Vagina (tissue), 2 donors: ENCODE measurements around the gene ULBP2. TPM values are rescaled to one million over a fixed set of nuclear protein-coding genes. Genes with fewer than 3 reads are reported as not detected.

Source experiments
- DNase-seq, 2 donors: peaks; one replicate each; pipeline ENCODE4 v3.0.0-alpha.2; 2017; ENCODE audit errors: extremely low spot score in 2 of 2
- H3K27ac ChIP-seq: fragments of 200-600 bp; sonication (generic); one replicate; pipeline ENCODE4 v1.5.1; 2019
- H3K27me3 ChIP-seq: fragments of 200-600 bp; sonication (generic); one replicate; pipeline ENCODE4 v1.5.1; 2019
- H3K36me3 ChIP-seq, 2 donors: fragments of 200-600 bp; sonication (generic); one replicate each; pipeline ENCODE4 v1.5.1; 2017 to 2019
- H3K4me1 ChIP-seq: fragments of 200-600 bp; sonication (generic); one replicate; pipeline ENCODE4 v1.5.1; 2019
- H3K4me3 ChIP-seq, 2 donors: fragments of 200-600 bp; sonication (generic); 1 replicate in 1 of 2; 2 replicates in 1 of 2; pipeline ENCODE4 v1.5.1; 2016 to 2019
- H3K9me3 ChIP-seq: fragments of 200-600 bp; sonication (generic); one replicate; pipeline ENCODE4 v1.5.1; 2019
- POLR2A ChIP-seq, 2 donors: fragments of 450-650 bp; IDR thresholded peaks; one replicate each; pipeline ENCODE4 v1.6.1; 2017; ENCODE audit warnings: antibody characterized with exemption in 2 of 2, mild to moderate bottlenecking in 2 of 2, moderate library complexity in 2 of 2
- POLR2AphosphoS5 ChIP-seq, 2 donors: sonication (generic); formaldehyde crosslinking; IDR thresholded peaks; one replicate each; pipeline ENCODE4 v1.9.0; 2017; ENCODE audit warnings: antibody characterized with exemption in 2 of 2, mild to moderate bottlenecking in 2 of 2, low read depth in 1 of 2; ENCODE audit not compliant: insufficient read depth in 1 of 2
- intact Hi-C: fragments of 100-400 bp; cut with DNase I; formaldehyde crosslinking; loops from one replicate; pipeline ENCODE4 v1.15.1; 2023
- total RNA-seq: library from RNA; depleted of rRNA; stranded (reverse); fragments of >200 nt; gene quantifications from one replicate; pipeline ENCODE4 v1.2.3, GENCODE V29; 2016
- TF ChIP-seq, protein P1 (sequence below), 3 experiments: fragments of 450-650 bp in 2 of 3; fragments of 200-600 bp in 1 of 3; sonication (generic) in 1 of 3; IDR thresholded peaks; one replicate each; pipeline ENCODE4 v1.5.1; 2017 to 2019; ENCODE audit warnings: antibody characterized with exemption in 3 of 3, mild to moderate bottlenecking in 2 of 3, moderate library complexity in 2 of 3

ULBP2 gene
- total RNA-seq, 1 donor from 2014 or later: not detected

DNA sequence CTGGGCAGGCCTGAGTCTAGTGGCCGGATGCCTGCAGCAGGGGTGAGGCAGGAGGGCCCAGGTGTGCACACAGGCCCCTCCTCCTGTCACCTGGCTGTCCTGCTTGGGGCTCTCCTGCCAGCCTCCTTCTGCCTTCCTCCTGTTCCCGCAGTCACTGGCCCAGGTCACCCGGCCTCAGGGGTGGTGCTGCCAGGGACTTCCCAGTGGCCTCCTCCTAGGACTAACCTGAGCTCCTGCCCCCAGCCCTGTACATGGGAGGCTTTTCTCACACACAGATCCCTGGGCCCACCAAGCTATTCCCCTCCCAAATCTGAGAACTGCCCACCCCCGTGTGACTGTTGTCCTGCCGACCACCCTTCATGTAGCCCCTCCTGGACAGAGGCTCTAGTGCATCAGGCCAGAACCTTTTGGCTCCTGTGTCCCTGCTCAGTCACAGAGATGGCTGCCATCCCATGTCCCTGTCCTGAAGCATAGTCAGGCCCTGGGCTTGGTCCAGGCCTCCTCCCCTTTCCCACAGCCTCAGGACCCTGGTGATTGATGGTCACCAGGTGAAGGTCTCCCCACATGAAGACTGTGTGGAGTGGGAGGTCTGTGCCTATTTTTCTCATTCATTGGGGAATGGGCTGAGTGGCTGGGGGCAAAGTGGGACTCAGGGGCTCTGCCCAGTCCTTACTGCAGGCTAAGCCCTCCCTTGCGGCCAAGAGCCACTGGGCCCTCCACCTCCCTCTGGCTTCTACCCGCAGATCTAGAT is 20.8 kb downstream of the ULBP2 start:
- intact Hi-C loops: no loop called here
- Histone ChIP-seq H3K4me3 (peak overlapping the region; percentile 47 to 56), H3K36me3 (no peaks in the 10 kb centered on the region), H3K27ac (no peak overlapping the region), H3K9me3 (no peaks in the 10 kb centered on the region), H3K4me1 (peaks cover 28% of the 10 kb centered on the region), H3K27me3 (peaks cover 5% of the 10 kb centered on the region)
- peak; percentile 60 to 93 for DNase-seq
- no peak for TF ChIP-seq POLR2AphosphoS5 (IDR thresholded peaks at IDR 0.05; ENCODE audit: insufficient read depth in 1 of 2, low read depth in 1 of 2)
- no peak for TF ChIP-seq POLR2A (IDR thresholded peaks at IDR 0.05)
- TF ChIP-seq, protein P1, sequence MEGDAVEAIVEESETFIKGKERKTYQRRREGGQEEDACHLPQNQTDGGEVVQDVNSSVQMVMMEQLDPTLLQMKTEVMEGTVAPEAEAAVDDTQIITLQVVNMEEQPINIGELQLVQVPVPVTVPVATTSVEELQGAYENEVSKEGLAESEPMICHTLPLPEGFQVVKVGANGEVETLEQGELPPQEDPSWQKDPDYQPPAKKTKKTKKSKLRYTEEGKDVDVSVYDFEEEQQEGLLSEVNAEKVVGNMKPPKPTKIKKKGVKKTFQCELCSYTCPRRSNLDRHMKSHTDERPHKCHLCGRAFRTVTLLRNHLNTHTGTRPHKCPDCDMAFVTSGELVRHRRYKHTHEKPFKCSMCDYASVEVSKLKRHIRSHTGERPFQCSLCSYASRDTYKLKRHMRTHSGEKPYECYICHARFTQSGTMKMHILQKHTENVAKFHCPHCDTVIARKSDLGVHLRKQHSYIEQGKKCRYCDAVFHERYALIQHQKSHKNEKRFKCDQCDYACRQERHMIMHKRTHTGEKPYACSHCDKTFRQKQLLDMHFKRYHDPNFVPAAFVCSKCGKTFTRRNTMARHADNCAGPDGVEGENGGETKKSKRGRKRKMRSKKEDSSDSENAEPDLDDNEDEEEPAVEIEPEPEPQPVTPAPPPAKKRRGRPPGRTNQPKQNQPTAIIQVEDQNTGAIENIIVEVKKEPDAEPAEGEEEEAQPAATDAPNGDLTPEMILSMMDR (IDR thresholded peaks at IDR 0.05): no peak

DNA sequence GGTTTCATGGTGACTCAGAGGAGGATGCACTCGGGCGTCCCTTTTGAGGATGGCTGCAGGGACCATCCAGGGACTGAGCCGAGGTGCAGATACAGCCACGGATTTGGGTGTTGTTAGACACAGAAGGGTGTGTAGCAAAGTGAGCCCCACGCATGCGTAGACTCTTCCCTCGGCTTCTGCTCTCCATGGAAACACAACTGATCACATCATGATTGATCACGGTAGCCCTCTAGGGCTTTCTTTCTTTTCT is 21.3 kb downstream of the ULBP2 start:
- peak in 1 of 2 donors; percentile 84 for DNase-seq
- no peaks in the 10 kb centered on the region for H3K9me3 ChIP-seq
- peaks cover 5% of the 10 kb centered on the region for H3K27me3 ChIP-seq
- H3K27ac ChIP-seq: no peak overlapping the region
- peaks cover 28% of the 10 kb centered on the region for H3K4me1 ChIP-seq
- intact Hi-C loops: no loop called here
- H3K36me3 ChIP-seq: no peaks in the 10 kb centered on the region
- TF ChIP-seq, protein P1 (IDR thresholded peaks at IDR 0.05): no peak
- TF ChIP-seq POLR2A (IDR thresholded peaks at IDR 0.05) (no peak), POLR2AphosphoS5 (IDR thresholded peaks at IDR 0.05; ENCODE audit: insufficient read depth in 1 of 2, low read depth in 1 of 2) (no peak)
- H3K4me3 ChIP-seq: peak overlapping the region; percentile 47 to 56

DNA sequence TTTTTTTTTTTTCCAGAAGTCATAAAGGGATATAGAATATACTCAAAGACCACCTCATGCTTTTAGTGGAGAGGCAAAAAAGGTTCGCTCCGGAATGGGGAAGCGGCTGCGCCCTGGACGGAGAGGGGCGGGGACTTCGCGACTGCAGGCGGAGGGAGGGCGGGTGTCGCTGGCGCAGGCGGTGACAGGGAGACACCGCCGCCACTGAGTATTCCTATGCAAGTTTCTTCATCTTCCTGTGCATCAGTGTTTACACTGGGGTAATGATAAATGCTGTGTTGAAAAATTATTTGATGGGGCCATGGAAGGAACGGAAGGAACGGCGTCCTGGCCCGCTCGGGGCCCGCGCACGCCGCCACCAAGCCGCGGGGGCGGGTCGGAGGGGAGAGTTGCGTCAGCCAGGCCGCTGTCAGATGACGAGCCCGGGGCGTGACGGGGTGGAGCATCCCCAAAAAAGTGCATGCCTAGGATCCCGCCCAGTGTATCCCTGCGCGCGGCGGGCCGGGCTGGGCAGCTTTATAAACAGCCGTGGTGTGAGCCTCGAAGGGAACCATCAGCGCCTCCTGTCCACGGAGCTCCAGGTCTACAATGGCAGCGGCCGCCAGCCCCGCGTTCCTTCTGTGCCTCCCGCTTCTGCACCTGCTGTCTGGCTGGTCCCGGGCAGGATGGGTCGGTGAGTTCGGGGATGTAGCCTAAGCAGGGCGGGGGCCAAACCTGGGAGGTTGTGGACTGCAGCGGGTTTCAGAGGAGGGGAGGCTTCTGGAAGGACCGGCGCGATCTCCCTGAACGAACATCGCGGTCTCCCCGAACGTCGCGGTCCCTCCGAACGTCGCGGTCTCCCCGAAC is 21.9 kb downstream of the ULBP2 start, which contains the start of gene ULBP1:
Gene ULBP1 (plus strand): TSS at position 482 of the 846 bp plus-strand sequence. CDS start 107 bp downstream, at position 589.
- peak in 1 of 2 donors; percentile 86 for DNase-seq
- H3K27ac ChIP-seq: no peak within 1 kb of the TSS
- peaks cover 5% of the 10 kb centered on the region for H3K27me3 ChIP-seq

DNA sequence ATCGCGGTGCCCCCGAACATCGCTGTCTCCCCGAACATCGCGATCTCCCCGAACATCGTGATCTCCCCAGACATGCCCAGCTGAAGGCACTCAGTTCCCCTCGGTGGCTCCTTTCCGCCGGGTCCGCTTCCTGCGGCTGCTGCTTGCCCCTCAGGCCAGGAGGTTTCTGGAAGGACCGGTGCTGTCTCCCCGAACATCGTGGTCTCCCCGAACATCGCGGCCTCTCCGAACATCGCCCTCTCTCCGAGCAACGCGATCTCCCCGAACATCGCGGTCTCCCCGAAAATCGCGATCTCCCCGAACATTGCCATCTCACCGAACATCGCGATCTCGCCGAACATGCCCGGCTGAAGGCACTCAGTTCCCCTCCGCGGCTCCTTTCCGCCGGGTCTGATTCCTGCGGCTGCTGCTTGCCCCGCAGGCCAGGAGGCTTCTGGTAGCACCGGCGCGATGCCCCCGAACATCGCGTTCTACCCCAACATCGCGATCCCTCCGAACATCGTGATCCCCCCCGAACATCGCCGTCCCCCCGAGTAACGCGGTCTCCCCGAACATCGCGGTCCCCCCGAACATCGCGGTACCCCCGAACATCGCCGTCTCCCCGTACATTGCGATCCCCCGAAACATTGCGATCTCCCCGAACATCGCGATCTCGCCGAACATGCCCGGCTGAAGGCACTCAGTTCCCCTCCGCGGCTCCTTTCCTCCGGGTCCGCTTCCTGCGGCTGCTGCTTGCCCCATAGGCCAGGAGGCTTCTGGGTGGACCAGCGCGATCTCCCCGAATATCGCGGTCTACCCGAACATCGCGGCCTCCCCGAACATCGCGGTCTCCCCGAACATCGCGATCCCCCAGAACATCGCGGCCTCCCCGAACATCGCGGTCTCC is 22.7 kb downstream of the ULBP2 start:
- Histone ChIP-seq H3K27ac (no peak overlapping the region), H3K36me3 (no peaks in the 10 kb centered on the region), H3K4me1 (peaks cover 28% of the 10 kb centered on the region), H3K27me3 (peaks cover 5% of the 10 kb centered on the region), H3K9me3 (no peaks in the 10 kb centered on the region), H3K4me3 (peak overlapping the region; percentile 47 to 56)
- TF ChIP-seq, protein P1 (IDR thresholded peaks at IDR 0.05): no peak
- DNase-seq: peak in 1 of 2 donors; percentile 80
- intact Hi-C loops: no loop called here

More for the DNA sequence above, 21.9 kb downstream of the ULBP2 start, which contains the start of gene ULBP1:
- Histone ChIP-seq H3K36me3 (no peaks in the 10 kb centered on the region), H3K9me3 (no peaks in the 10 kb centered on the region), H3K4me1 (peaks cover 28% of the 10 kb centered on the region), H3K4me3 (peak within 1 kb of the TSS; percentile 47 to 56)
- intact Hi-C loops: no loop called here
- TF ChIP-seq POLR2A (IDR thresholded peaks at IDR 0.05): no peak
- peak; percentile 67 to 80 for TF ChIP-seq POLR2AphosphoS5 (IDR thresholded peaks at IDR 0.05; ENCODE audit: insufficient read depth in 1 of 2, low read depth in 1 of 2)
- TF ChIP-seq, protein P1 (IDR thresholded peaks at IDR 0.05): peak in 1 of 3 experiments; percentile 18
